BLaER1 treated with 17β-estradiol and CSF1 and Interleukin-3, amounts not matched to agents 10 nM and 100 nM (cell line): ENCODE data around the gene PPIE.
A peak's percentile ranks its signal among the peaks of the same experiment; 100 is the strongest.

Experiments used
- H3K27ac ChIP-seq, 11 experiments: shearing (Covaris generic); formaldehyde crosslinking; 2 replicates each; pipeline ENCODE4 v1.8.1; 2022
- H3K27me3 ChIP-seq, 11 experiments: shearing (Covaris generic); formaldehyde crosslinking; 2 replicates each; pipeline ENCODE4 v1.8.1; 2022
- H3K36me3 ChIP-seq, 11 experiments: shearing (Covaris generic); formaldehyde crosslinking; 2 replicates each; pipeline ENCODE4 v1.8.1; 2022
- H3K4me1 ChIP-seq, 10 experiments: shearing (Covaris generic); formaldehyde crosslinking; 2 replicates each; pipeline ENCODE4 v1.8.1; 2022
- H3K4me2 ChIP-seq, 11 experiments: shearing (Covaris generic); formaldehyde crosslinking; 2 replicates each; pipeline ENCODE4 v1.8.1; 2022
- H3K4me3 ChIP-seq, 10 experiments: shearing (Covaris generic); formaldehyde crosslinking; 2 replicates each; pipeline ENCODE4 v1.8.1; 2022
- H3K9ac ChIP-seq, 11 experiments: shearing (Covaris generic); formaldehyde crosslinking; 2 replicates each; pipeline ENCODE4 v1.8.1; 2022
- H3K9me3 ChIP-seq, 11 experiments: shearing (Covaris generic); formaldehyde crosslinking; replicated peaks in 1 of 11; 2 replicates each; pipeline ENCODE4 v1.8.1; 2022
- H4K20me1 ChIP-seq, 11 experiments: shearing (Covaris generic); formaldehyde crosslinking; 2 replicates each; pipeline ENCODE4 v1.8.1; 2022
- Cebpa-rat ChIP-seq, 11 experiments: shearing (Covaris generic); IDR thresholded peaks; 2 replicates each; pipeline ENCODE4 v1.8.1; 2022

Gene PPIE

DNA sequence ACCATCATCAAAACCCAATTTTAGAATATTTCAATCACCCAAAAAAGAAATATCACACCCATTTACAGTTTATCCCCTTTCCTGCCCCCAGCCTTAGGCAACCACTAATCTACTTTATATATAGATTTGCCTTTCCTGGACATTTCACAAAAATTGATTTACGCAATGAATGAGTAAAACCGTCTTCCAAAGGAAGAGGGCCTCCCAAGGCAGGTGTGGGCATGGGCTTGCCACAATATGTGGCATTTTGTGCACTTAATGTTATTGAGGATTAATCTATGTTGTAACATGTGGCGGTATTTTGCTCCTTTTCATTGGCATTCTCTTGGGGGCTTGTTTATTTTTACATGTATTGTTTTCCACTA is 61.8 kb downstream of the PPIE start:
- Histone ChIP-seq H3K4me1 (peaks cover 17 to 55% (median 32%) of the 10 kb centered on the region in 10 experiments), H3K27me3 (no peaks in the 10 kb centered on the region), H3K4me2 (peak overlapping the region; percentile 36 to 71 (median 63); a peak in 21 of 22 replicates), H3K4me3 (no peak overlapping the region), H3K36me3 (peaks cover 0 to 6% (median 0%) of the 10 kb centered on the region in 11 experiments; a peak in 4 of 22 replicates), H3K9me3 (peaks cover 2 to 8% (median 4%) of the 10 kb centered on the region in 11 experiments; a peak in 18 of 22 replicates), H4K20me1 (no peaks in the 10 kb centered on the region), H3K27ac (peak overlapping the region in 9 of 11 experiments; percentile 65 to 86 (median 81); a peak in 18 of 22 replicates), H3K9ac (peak overlapping the region in 9 of 11 experiments; percentile 4 to 70 (median 59); a peak in 13 of 22 replicates)
- TF ChIP-seq Cebpa-rat (IDR thresholded peaks at IDR 0.05) = peak in 5 of 11 experiments; percentile 55 to 85 (median 72); a peak in 10 of 22 replicates

DNA sequence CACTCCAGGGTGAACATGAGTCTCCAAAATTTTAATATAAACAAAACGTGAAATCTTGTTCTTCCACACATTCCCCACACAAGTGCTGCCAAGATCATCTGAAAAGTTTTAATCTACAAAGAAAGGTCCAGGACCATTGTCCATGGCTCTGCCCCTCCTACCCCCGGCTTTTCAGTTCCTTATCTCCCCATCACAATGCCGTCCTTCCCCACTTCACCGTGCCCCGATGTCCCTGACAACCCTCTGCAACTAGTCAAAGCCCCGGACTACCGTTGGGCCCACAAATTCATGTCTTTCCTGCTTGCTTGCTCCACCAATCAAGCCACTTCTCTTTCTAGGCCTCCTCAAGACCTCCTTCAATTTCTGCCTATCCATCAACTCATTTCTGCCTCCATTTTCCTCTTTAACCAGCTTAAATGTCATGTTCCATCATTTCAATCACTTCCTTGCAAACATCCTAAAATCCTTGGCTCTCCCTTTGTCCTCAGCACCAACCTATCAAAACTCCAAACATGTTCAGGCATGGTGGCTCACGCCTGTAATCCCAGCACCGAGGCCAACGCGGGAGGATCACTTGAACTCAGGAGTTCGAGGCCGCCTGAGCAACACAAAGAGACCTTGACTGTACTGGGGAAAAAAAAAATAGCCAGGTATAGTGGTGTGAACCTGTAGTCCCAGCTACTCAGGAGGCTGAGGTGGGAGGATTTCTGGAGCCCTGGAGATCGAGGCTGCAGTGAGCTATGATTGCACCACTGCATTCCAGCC is 64.0 kb downstream of the PPIE start:
- no peaks in the 10 kb centered on the region for H3K27me3 ChIP-seq
- peaks cover 14 to 27% (median 21%) of the 10 kb centered on the region in 11 experiments; a peak in 21 of 22 replicates for H3K9me3 ChIP-seq
- no peaks in the 10 kb centered on the region for H4K20me1 ChIP-seq
- peak overlapping the region in 3 of 11 experiments; percentile 10 to 33 (median 15); a peak in 3 of 22 replicates for H3K4me2 ChIP-seq
- H3K36me3 ChIP-seq = peaks cover 0 to 15% (median 0%) of the 10 kb centered on the region in 11 experiments; a peak in 5 of 22 replicates
- no peak overlapping the region for H3K9ac ChIP-seq
- H3K27ac ChIP-seq = peak overlapping the region in 6 of 11 experiments; percentile 7 to 58 (median 39); a peak in 8 of 22 replicates
- no peak overlapping the region for H3K4me3 ChIP-seq
- H3K4me1 ChIP-seq = peaks cover 17 to 53% (median 32%) of the 10 kb centered on the region in 10 experiments
- no peak for TF ChIP-seq Cebpa-rat (IDR thresholded peaks at IDR 0.05)

DNA sequence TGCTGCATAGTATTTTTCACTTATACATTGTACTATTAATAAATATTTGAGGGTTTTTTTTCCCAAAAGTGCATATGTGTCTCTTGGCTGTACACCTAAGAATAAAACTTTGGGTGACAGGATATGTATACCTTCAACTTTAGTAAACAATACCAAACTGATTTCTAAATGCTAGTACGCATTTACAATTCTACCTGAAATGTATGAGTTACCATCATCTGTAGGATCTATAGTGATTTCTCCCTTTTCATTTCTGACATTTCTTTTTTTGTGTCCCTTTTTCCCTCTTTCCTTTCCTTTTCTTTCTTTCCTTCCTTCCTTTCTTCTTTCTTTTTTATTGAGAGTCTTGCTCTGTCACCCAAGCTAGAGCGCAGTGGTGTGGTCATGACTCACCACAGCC is 66.7 kb downstream of the PPIE start:
- Histone ChIP-seq H3K27ac (no peak overlapping the region; a peak in 1 of 22 replicates), H3K4me1 (peaks cover 2 to 32% (median 15%) of the 10 kb centered on the region in 10 experiments; a peak in 19 of 20 replicates), H3K9me3 (peaks cover 20 to 34% (median 26%) of the 10 kb centered on the region in 11 experiments; a peak in 21 of 22 replicates), H3K9ac (no peak overlapping the region), H3K36me3 (peaks cover 0 to 15% (median 0%) of the 10 kb centered on the region in 11 experiments; a peak in 5 of 22 replicates), H4K20me1 (no peaks in the 10 kb centered on the region), H3K4me2 (no peak overlapping the region), H3K4me3 (no peak overlapping the region), H3K27me3 (no peaks in the 10 kb centered on the region)
- no peak for TF ChIP-seq Cebpa-rat (IDR thresholded peaks at IDR 0.05)

DNA sequence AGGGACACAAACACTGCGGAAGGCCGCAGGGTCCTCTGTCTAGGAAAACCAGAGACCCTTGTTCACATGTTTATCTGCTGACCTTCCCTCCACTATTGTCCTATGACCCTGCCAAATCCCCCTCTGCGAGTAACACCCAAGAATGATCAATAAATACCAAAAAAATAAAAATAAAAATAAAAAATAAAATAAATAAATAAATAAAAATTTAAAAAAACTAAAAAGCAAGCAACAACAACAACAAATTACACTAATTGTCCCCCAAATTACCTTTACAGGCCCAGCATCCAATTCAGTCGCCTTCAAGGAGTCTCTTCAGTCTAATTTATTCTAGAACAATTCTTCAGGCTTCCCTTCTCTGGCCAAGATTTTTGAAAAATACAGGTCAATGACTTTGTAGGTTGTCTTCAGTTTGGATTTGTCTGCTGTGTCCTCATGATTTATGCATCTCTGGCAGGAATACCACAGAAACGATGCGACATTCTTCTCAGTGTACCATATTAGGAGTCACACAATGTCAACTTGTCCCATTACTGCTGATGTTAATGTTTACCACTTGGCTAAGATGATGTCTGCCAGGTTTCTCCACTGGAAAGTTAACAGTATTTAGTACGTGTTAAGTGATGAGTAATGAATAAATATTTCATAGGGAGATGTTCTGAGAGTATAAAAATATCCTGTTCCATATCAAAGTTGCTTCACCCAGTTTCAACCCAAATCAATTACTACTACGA is 70.3 kb downstream of the PPIE start:
- no peak for TF ChIP-seq Cebpa-rat (IDR thresholded peaks at IDR 0.05)
- Histone ChIP-seq H3K4me1 (peaks cover 0 to 11% (median 6%) of the 10 kb centered on the region in 10 experiments; a peak in 14 of 20 replicates), H3K36me3 (peaks cover 0 to 15% (median 0%) of the 10 kb centered on the region in 11 experiments; a peak in 5 of 22 replicates), H3K4me3 (no peak overlapping the region), H3K4me2 (no peak overlapping the region), H3K9me3 (peaks cover 20 to 34% (median 26%) of the 10 kb centered on the region in 11 experiments; a peak in 21 of 22 replicates), H3K27me3 (no peaks in the 10 kb centered on the region), H4K20me1 (no peaks in the 10 kb centered on the region), H3K9ac (no peak overlapping the region), H3K27ac (no peak overlapping the region)

DNA sequence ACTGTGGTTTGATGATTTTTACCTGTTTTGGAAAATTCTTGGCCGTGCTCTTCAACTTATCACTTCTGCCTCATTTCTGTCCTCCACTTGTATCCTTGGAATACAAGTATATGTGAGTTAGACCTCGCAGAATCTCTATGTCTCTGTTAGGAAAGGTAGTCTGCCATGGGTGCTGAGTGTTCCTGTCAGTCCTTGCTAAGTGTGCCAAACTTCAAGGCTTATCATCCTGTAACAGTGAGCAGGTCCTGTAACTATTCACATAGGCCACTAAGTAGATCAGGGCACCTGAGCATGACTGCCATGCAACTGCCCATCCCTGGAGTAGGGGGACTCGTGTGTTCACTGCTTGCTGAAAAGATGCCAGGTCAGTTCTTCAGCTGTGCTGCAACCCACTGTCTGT is 74.2 kb downstream of the PPIE start:
- H3K9me3 ChIP-seq = peaks cover 0 to 5% (median 4%) of the 10 kb centered on the region in 11 experiments; a peak in 15 of 22 replicates
- TF ChIP-seq Cebpa-rat (IDR thresholded peaks at IDR 0.05) = no peak
- no peak overlapping the region for H3K4me2 ChIP-seq
- H3K4me3 ChIP-seq = no peak overlapping the region
- no peaks in the 10 kb centered on the region for H3K27me3 ChIP-seq
- no peaks in the 10 kb centered on the region for H3K36me3 ChIP-seq
- no peaks in the 10 kb centered on the region for H4K20me1 ChIP-seq
- H3K4me1 ChIP-seq = peaks cover 6 to 20% (median 15%) of the 10 kb centered on the region in 10 experiments
- H3K27ac ChIP-seq = no peak overlapping the region
- H3K9ac ChIP-seq = no peak overlapping the region
